Vagina (tissue), 2 donors: ENCODE results near the gene TMEM25. TPM values are rescaled to one million over a fixed set of nuclear protein-coding genes. Genes with fewer than 3 reads are reported as not detected.

ENCODE experiments used
- DNase-seq, 2 donors: peaks; one replicate each; pipeline ENCODE4 v3.0.0-alpha.2; 2017; ENCODE audit errors: extremely low spot score in 2 of 2
- H3K27ac ChIP-seq: fragments of 200-600 bp; sonication (generic); one replicate; pipeline ENCODE4 v1.5.1; 2019
- H3K27me3 ChIP-seq: fragments of 200-600 bp; sonication (generic); one replicate; pipeline ENCODE4 v1.5.1; 2019
- H3K36me3 ChIP-seq, 2 donors: fragments of 200-600 bp; sonication (generic); one replicate each; pipeline ENCODE4 v1.5.1; 2017 to 2019
- H3K4me1 ChIP-seq: fragments of 200-600 bp; sonication (generic); one replicate; pipeline ENCODE4 v1.5.1; 2019
- H3K4me3 ChIP-seq, 2 donors: fragments of 200-600 bp; sonication (generic); 1 replicate in 1 of 2; 2 replicates in 1 of 2; pipeline ENCODE4 v1.5.1; 2016 to 2019
- H3K9me3 ChIP-seq: fragments of 200-600 bp; sonication (generic); one replicate; pipeline ENCODE4 v1.5.1; 2019
- CTCF ChIP-seq, 3 experiments: fragments of 450-650 bp in 2 of 3; fragments of 200-600 bp in 1 of 3; sonication (generic) in 1 of 3; IDR thresholded peaks; one replicate each; pipeline ENCODE4 v1.5.1; 2017 to 2019; ENCODE audit warnings: antibody characterized with exemption in 3 of 3, mild to moderate bottlenecking in 2 of 3, moderate library complexity in 2 of 3
- POLR2A ChIP-seq, 2 donors: fragments of 450-650 bp; IDR thresholded peaks; one replicate each; pipeline ENCODE4 v1.6.1; 2017; ENCODE audit warnings: antibody characterized with exemption in 2 of 2, mild to moderate bottlenecking in 2 of 2, moderate library complexity in 2 of 2
- POLR2AphosphoS5 ChIP-seq, 2 donors: sonication (generic); formaldehyde crosslinking; IDR thresholded peaks; one replicate each; pipeline ENCODE4 v1.9.0; 2017; ENCODE audit warnings: antibody characterized with exemption in 2 of 2, mild to moderate bottlenecking in 2 of 2, low read depth in 1 of 2; ENCODE audit not compliant: insufficient read depth in 1 of 2
- intact Hi-C: fragments of 100-400 bp; cut with DNase I; formaldehyde crosslinking; loops from one replicate; pipeline ENCODE4 v1.15.1; 2023
- total RNA-seq: library from RNA; depleted of rRNA; stranded (reverse); fragments of >200 nt; gene quantifications from one replicate; pipeline ENCODE4 v1.2.3, GENCODE V29; 2016

The TMEM25 gene
- total RNA-seq, 1 donor from 2014 or later = 21.4 TPM

- intact Hi-C loops = no loop called here
- H3K36me3 ChIP-seq = no peaks in the 10 kb centered on the region
- H3K4me3 ChIP-seq = no peak overlapping the region
- no peak overlapping the region for H3K27ac ChIP-seq
- TF ChIP-seq CTCF (IDR thresholded peaks at IDR 0.05) (no peak), POLR2A (IDR thresholded peaks at IDR 0.05) (no peak), POLR2AphosphoS5 (IDR thresholded peaks at IDR 0.05; ENCODE audit: insufficient read depth in 1 of 2, low read depth in 1 of 2) (no peak)
- H3K4me1 ChIP-seq = peaks cover 15% of the 10 kb centered on the region
- no peak for DNase-seq
- no peaks in the 10 kb centered on the region for H3K9me3 ChIP-seq
- no peaks in the 10 kb centered on the region for H3K27me3 ChIP-seq
Measured at GRCh38 chr11:118535261-118535660, 4.3 kb downstream of the TMEM25 start.

- no peak overlapping the region for H3K27ac ChIP-seq
- intact Hi-C loops = no loop called here
- no peaks in the 10 kb centered on the region for H3K27me3 ChIP-seq
- no peak overlapping the region for H3K4me3 ChIP-seq
- no peak for DNase-seq
- peaks cover 6% of the 10 kb centered on the region for H3K4me1 ChIP-seq
- H3K36me3 ChIP-seq = no peaks in the 10 kb centered on the region
- TF ChIP-seq POLR2AphosphoS5 (IDR thresholded peaks at IDR 0.05; ENCODE audit: insufficient read depth in 1 of 2, low read depth in 1 of 2) (no peak), POLR2A (IDR thresholded peaks at IDR 0.05) (no peak), CTCF (IDR thresholded peaks at IDR 0.05) (no peak)
- H3K9me3 ChIP-seq = no peaks in the 10 kb centered on the region
Measured at GRCh38 chr11:118536726-118537125, 5.7 kb downstream of the TMEM25 start.

- H3K27ac ChIP-seq = no peak overlapping the region
- H3K36me3 ChIP-seq = no peaks in the 10 kb centered on the region
- H3K9me3 ChIP-seq = no peaks in the 10 kb centered on the region
- no peaks in the 10 kb centered on the region for H3K27me3 ChIP-seq
- DNase-seq = no peak
- no peak overlapping the region for H3K4me3 ChIP-seq
- TF ChIP-seq POLR2A (IDR thresholded peaks at IDR 0.05) (no peak), CTCF (IDR thresholded peaks at IDR 0.05) (no peak), POLR2AphosphoS5 (IDR thresholded peaks at IDR 0.05; ENCODE audit: insufficient read depth in 1 of 2, low read depth in 1 of 2) (no peak)
- no peaks in the 10 kb centered on the region for H3K4me1 ChIP-seq
- intact Hi-C loops = no loop called here
Measured at GRCh38 chr11:118537409-118537980, 6.5 kb downstream of the TMEM25 start.

GRCh38 chr11:118544010-118544646 lies 13.1 kb downstream of the TMEM25 start:
- no peaks in the 10 kb centered on the region for H3K4me1 ChIP-seq
- no peak overlapping the region for H3K27ac ChIP-seq
- H3K36me3 ChIP-seq = peaks cover 0 to 22% of the 10 kb centered on the region in 2 donors
- no peak for DNase-seq
- H3K9me3 ChIP-seq = no peaks in the 10 kb centered on the region
- no peak overlapping the region for H3K4me3 ChIP-seq
- no peaks in the 10 kb centered on the region for H3K27me3 ChIP-seq
- TF ChIP-seq POLR2A (IDR thresholded peaks at IDR 0.05) = no peak
- TF ChIP-seq POLR2AphosphoS5 (IDR thresholded peaks at IDR 0.05; ENCODE audit: insufficient read depth in 1 of 2, low read depth in 1 of 2) = no peak
- no peak for TF ChIP-seq CTCF (IDR thresholded peaks at IDR 0.05)
- intact Hi-C loops = no loop called here

- Histone ChIP-seq H3K4me3 (no peak overlapping the region), H3K27ac (no peak overlapping the region), H3K27me3 (no peaks in the 10 kb centered on the region), H3K9me3 (no peaks in the 10 kb centered on the region), H3K36me3 (peaks cover 0 to 22% of the 10 kb centered on the region in 2 donors), H3K4me1 (no peaks in the 10 kb centered on the region)
- no peak for DNase-seq
- no peak for TF ChIP-seq CTCF (IDR thresholded peaks at IDR 0.05)
- TF ChIP-seq POLR2A (IDR thresholded peaks at IDR 0.05) = no peak
- no peak for TF ChIP-seq POLR2AphosphoS5 (IDR thresholded peaks at IDR 0.05; ENCODE audit: insufficient read depth in 1 of 2, low read depth in 1 of 2)
- intact Hi-C loops = no loop called here
Measured at GRCh38 chr11:118544647-118545010, 13.6 kb downstream of the TMEM25 start.
